DOHH2 (cell line): ENCODE results near the gene AP5S1.
"Not testable (repeated sequence)": the region's sequence is repeated elsewhere in the genome, so short reads cannot be mapped to it uniquely, and the experiment has no call there.

Source experiments
- H3F3A ChIP-seq: fragments of 200-600 bp; sonication (generic), shearing (Covaris generic); 2 replicates; pipeline ENCODE4 v1.6.0; 2016; ENCODE audit warnings: antibody characterized with exemption, mild to moderate bottlenecking; ENCODE audit not compliant: control insufficient read depth, insufficient read depth
- H3K27ac ChIP-seq: fragments of 200-600 bp; sonication (generic); 2 replicates; pipeline ENCODE4 v1.5.1; 2014; ENCODE audit warnings: low read depth, mild to moderate bottlenecking, low read length, moderate library complexity
- H3K27me3 ChIP-seq: fragments of 200-600 bp; sonication (generic); 2 replicates; pipeline ENCODE4 v1.6.1; 2014; ENCODE audit warnings: mild to moderate bottlenecking, low read length, mixed read lengths; ENCODE audit not compliant: control insufficient read depth
- H3K36me3 ChIP-seq: fragments of 200-600 bp; sonication (generic); 2 replicates; pipeline ENCODE4 v1.6.1; 2014; ENCODE audit warnings: mild to moderate bottlenecking, low read length, moderate library complexity, mixed read lengths; ENCODE audit not compliant: control insufficient read depth
- H3K4me1 ChIP-seq: fragments of 200-600 bp; sonication (generic); 2 replicates; pipeline ENCODE4 v1.6.1; 2014; ENCODE audit warnings: mild to moderate bottlenecking, low read length, mixed read lengths; ENCODE audit not compliant: control insufficient read depth
- H3K4me2 ChIP-seq: fragments of 200-600 bp; sonication (generic); 2 replicates; pipeline ENCODE4 v1.6.0; 2014; ENCODE audit warnings: mild to moderate bottlenecking, low read length, moderate library complexity
- H3K4me3 ChIP-seq: fragments of 200-600 bp; sonication (generic); 2 replicates; pipeline ENCODE4 v1.5.1; 2014; ENCODE audit warnings: mild to moderate bottlenecking, low read length, mixed read lengths
- H3K79me2 ChIP-seq: fragments of 200-600 bp; sonication (generic); 2 replicates; pipeline ENCODE4 v1.6.1; 2014; ENCODE audit warnings: mild to moderate bottlenecking, low read length, mixed read lengths; ENCODE audit not compliant: control insufficient read depth
- H3K9me2 ChIP-seq: fragments of 200-600 bp; sonication (generic); replicated peaks from 2 replicates; pipeline ENCODE4 v1.6.1; 2014; ENCODE audit warnings: mild to moderate bottlenecking, low read length, mixed read lengths; ENCODE audit not compliant: control insufficient read depth
- H3K9me3 ChIP-seq: fragments of 200-600 bp; sonication (generic); 2 replicates; pipeline ENCODE4 v1.6.1; 2014; ENCODE audit warnings: antibody characterized with exemption, low read length, mixed read lengths; ENCODE audit not compliant: control insufficient read depth, insufficient read depth
- H4K20me1 ChIP-seq: fragments of 200-600 bp; sonication (generic); 2 replicates; pipeline ENCODE4 v1.6.0; 2014; ENCODE audit warnings: low read depth, mild to moderate bottlenecking, antibody characterized with exemption, low read length, moderate library complexity; ENCODE audit not compliant: control insufficient read depth, insufficient read depth
- EZH2phosphoT487 ChIP-seq: fragments of 200-600 bp; sonication (generic); IDR thresholded peaks from 2 replicates; pipeline ENCODE4 v1.6.1; 2017; ENCODE audit warnings: borderline replicate concordance, mild to moderate bottlenecking, antibody characterized with exemption, low read length, moderate library complexity, mixed read lengths
- TF ChIP-seq, protein P1 (sequence below): fragments of 200-600 bp; sonication (generic); IDR thresholded peaks from one replicate; pipeline ENCODE4 v1.5.1; 2014; ENCODE audit warnings: antibody characterized with exemption, mild to moderate bottlenecking, low read depth, low read length; ENCODE audit not compliant: poor library complexity, severe bottlenecking

AP5S1 gene

DNA sequence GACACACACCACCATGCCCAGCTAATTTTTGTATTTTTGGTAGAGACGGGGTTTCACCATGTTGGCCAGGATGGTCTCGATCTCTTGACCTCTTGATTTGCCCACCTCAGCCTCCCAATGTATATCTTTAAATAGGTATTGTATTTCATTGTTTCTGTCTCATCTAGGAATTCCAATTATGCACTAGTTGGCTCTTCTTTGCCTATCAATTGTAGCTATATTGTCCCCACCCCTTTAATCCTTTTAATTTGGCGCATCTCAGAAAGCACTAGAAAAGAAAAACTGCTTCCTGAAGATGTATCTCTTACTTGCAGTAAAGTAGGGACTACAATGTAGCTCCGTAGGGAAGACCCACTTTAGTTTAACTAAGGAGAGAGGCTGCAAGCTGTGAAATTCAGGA, 15.8 kb downstream of the AP5S1 start:
- Histone ChIP-seq H3K27me3 (no peaks in the 10 kb centered on the region), H3K9me2 (no peaks in the 10 kb centered on the region), H3K79me2 (no peaks in the 10 kb centered on the region), H3K4me2 (no peak overlapping the region), H3K4me1 (peaks cover 4% of the 10 kb centered on the region), H3K9me3 (no peaks in the 10 kb centered on the region), H3K27ac (no peak overlapping the region), H3F3A (no peaks in the 10 kb centered on the region), H4K20me1 (no peaks in the 10 kb centered on the region), H3K36me3 (no peaks in the 10 kb centered on the region), H3K4me3 (no peak overlapping the region)
- TF ChIP-seq EZH2phosphoT487, result no peak
- TF ChIP-seq, protein P1, sequence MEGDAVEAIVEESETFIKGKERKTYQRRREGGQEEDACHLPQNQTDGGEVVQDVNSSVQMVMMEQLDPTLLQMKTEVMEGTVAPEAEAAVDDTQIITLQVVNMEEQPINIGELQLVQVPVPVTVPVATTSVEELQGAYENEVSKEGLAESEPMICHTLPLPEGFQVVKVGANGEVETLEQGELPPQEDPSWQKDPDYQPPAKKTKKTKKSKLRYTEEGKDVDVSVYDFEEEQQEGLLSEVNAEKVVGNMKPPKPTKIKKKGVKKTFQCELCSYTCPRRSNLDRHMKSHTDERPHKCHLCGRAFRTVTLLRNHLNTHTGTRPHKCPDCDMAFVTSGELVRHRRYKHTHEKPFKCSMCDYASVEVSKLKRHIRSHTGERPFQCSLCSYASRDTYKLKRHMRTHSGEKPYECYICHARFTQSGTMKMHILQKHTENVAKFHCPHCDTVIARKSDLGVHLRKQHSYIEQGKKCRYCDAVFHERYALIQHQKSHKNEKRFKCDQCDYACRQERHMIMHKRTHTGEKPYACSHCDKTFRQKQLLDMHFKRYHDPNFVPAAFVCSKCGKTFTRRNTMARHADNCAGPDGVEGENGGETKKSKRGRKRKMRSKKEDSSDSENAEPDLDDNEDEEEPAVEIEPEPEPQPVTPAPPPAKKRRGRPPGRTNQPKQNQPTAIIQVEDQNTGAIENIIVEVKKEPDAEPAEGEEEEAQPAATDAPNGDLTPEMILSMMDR, result no peak

DNA sequence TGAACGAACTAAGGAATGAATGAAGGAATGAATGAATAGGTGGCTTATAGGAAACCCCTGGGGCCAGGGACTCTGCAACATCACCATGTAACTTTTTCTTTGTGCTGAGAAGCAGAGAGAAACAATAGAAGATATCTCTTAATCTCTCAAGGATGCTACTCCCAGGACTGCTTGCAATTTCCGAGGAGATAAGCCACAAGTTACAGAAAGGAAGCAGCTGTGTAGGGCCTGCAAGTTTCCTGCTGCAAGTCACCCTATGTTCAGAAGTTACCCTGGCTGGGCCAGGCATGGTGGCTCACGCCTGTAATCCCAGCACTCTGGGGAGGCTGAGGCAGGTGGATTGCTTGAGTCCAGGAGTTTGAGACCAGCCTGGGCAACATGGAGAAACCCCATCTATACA, 19.0 kb downstream of the AP5S1 start:
- Histone ChIP-seq H3K27ac (no peak overlapping the region), H3K4me2 (no peak overlapping the region)
- no peak for TF ChIP-seq EZH2phosphoT487
- TF ChIP-seq, protein P1, result no peak

DNA sequence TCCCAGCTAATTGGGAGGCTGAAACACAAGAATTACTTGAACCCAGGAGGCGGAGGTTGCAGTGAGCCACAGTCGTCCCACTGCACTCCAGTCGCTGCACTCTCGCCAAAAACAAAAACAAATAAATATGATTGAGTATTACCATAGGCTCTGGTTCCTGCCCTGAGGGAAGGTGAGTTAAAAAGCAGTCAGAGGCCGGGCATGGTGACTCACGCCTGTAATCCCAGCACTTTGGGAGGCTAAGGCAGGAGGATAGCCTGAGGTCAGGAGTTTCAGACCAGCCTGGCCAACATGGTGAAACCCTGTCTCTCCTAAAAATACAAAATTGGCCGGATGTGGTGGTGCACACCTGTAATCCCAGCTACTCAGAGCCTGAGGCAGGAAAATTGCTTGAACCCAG, 19.9 kb downstream of the AP5S1 start:
- not testable (repeated sequence) for H3K27ac ChIP-seq, H4K20me1 ChIP-seq, H3K79me2 ChIP-seq, H3K9me3 ChIP-seq, H3K27me3 ChIP-seq, H3K4me3 ChIP-seq, H3K36me3 ChIP-seq, H3K9me2 ChIP-seq, H3K4me1 ChIP-seq, H3K4me2 ChIP-seq, H3F3A ChIP-seq

More for the DNA sequence above, 19.0 kb downstream of the AP5S1 start:
- no peaks in the 10 kb centered on the region for H3F3A ChIP-seq
- no peaks in the 10 kb centered on the region for H3K36me3 ChIP-seq
- no peaks in the 10 kb centered on the region for H4K20me1 ChIP-seq
- H3K27me3 ChIP-seq, result no peaks in the 10 kb centered on the region
- H3K9me3 ChIP-seq, result no peaks in the 10 kb centered on the region
- H3K4me3 ChIP-seq, result no peak overlapping the region
- H3K4me1 ChIP-seq, result peaks cover 4% of the 10 kb centered on the region
- H3K79me2 ChIP-seq, result no peaks in the 10 kb centered on the region
- no peaks in the 10 kb centered on the region for H3K9me2 ChIP-seq

DNA sequence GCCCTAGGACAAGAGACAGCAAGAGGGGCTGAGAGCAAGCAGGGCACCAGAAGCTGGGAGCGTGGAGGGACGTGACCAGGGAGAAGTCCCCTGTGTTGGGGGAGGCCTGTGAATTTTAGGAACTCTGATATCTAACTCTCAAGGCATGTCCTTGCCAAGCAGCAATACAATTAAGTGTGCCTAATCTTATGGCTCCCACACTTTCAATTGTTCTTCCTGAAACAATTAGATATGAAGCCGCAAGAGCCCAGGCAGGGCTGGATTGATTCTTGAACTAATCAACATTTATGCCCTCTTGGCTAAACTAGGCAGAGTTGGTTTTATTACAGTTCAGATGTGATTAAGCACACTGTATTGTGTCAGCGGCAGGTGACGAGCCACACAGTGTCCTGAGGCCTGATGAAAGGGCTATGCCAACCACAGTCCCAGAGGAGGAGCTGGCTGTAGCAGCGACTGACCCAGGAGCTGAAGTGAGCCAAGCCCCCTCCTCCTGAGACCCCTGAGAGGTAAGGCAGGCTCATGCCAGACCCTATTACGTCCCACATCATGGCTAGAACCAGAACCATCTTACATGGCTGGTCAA, 22.1 kb downstream of the AP5S1 start:
- no peak overlapping the region for H3K27ac ChIP-seq
- H3K9me3 ChIP-seq, result no peaks in the 10 kb centered on the region
- peaks cover 5% of the 10 kb centered on the region; the same call in 1 of the 2 replicates for H3F3A ChIP-seq
- no peak overlapping the region for H3K4me3 ChIP-seq
- peaks cover 2% of the 10 kb centered on the region for H4K20me1 ChIP-seq
- H3K4me2 ChIP-seq, result no peak overlapping the region
- H3K27me3 ChIP-seq, result no peaks in the 10 kb centered on the region
- peaks cover 13% of the 10 kb centered on the region for H3K79me2 ChIP-seq
- peaks cover 9% of the 10 kb centered on the region for H3K36me3 ChIP-seq
- no peaks in the 10 kb centered on the region for H3K9me2 ChIP-seq
- H3K4me1 ChIP-seq, result peaks cover 11% of the 10 kb centered on the region
- TF ChIP-seq EZH2phosphoT487, result no peak
- TF ChIP-seq, protein P1, result no peak
